Bronchial epithelial cell (primary cell): Measurements from ENCODE around the gene SPEF2. TPM values are rescaled to one million over a fixed set of nuclear protein-coding genes. Genes with fewer than 3 reads are reported as not detected.
A peak's percentile ranks its signal among the peaks of the same experiment; 100 is the strongest.

Source experiments
- DNase-seq: peaks from one replicate; pipeline ENCODE4 v3.0.0-alpha.2; 2010; ENCODE audit warnings: low read depth
- FAIRE-seq: peaks from 2 replicates; lab custom pipeline; 2011; peaks lifted over from hg19 to GRCh38; lab: Jason Lieb, UNC
- H3K27me3 ChIP-seq: 2 replicates; pipeline ENCODE4 v1.5.1; 2011; ENCODE audit warnings: low read length; ENCODE audit not compliant: control insufficient read depth, insufficient read depth
- H3K36me3 ChIP-seq: 2 replicates; pipeline ENCODE4 v1.5.1; 2011; ENCODE audit warnings: low read length; ENCODE audit not compliant: control insufficient read depth, insufficient read depth
- H3K4me3 ChIP-seq: 2 replicates; pipeline ENCODE4 v1.5.1; 2011; ENCODE audit warnings: mild to moderate bottlenecking, low read depth, low read length, control low read depth
- total RNA-seq: library from RNA; depleted of rRNA; stranded (reverse); fragments of >200 nt; gene quantifications from 2 replicates; pipeline ENCODE4 v1.2.1, GENCODE V29; 2014
- TF ChIP-seq, protein P1 (sequence below): IDR thresholded peaks from 2 replicates; pipeline ENCODE4 v1.5.1; 2011; ENCODE audit warnings: mild to moderate bottlenecking, moderate library complexity, low read length, control low read depth, inconsistent platforms; ENCODE audit not compliant: insufficient read depth, severe bottlenecking

The SPEF2 gene
- total RNA-seq, 1 donor from 2014 or later: 1.1 TPM

DNA sequence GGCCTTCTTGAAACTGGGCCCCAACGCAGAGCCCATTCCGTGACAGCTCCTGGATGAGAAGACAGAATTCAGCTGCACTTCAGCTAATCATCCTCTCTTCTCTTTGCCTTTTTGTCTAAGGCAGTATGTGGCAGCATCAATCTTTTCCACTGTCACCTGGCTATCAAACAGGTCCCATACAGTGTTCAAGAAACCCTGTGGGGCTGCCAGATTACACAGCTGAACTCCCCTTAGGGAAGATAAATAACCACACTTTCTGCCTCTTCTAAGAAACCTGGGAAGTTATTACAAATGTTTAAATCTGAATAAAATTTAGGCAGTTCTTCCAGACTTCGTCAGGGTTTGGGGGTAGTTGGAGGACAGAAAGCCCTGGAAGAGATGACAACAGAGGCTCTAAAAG lies 61.0 kb downstream of the SPEF2 start:
- peak; percentile 47 for FAIRE-seq
- TF ChIP-seq, protein P1, sequence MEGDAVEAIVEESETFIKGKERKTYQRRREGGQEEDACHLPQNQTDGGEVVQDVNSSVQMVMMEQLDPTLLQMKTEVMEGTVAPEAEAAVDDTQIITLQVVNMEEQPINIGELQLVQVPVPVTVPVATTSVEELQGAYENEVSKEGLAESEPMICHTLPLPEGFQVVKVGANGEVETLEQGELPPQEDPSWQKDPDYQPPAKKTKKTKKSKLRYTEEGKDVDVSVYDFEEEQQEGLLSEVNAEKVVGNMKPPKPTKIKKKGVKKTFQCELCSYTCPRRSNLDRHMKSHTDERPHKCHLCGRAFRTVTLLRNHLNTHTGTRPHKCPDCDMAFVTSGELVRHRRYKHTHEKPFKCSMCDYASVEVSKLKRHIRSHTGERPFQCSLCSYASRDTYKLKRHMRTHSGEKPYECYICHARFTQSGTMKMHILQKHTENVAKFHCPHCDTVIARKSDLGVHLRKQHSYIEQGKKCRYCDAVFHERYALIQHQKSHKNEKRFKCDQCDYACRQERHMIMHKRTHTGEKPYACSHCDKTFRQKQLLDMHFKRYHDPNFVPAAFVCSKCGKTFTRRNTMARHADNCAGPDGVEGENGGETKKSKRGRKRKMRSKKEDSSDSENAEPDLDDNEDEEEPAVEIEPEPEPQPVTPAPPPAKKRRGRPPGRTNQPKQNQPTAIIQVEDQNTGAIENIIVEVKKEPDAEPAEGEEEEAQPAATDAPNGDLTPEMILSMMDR: no peak
- no peak overlapping the region for H3K4me3 ChIP-seq
- no peaks in the 10 kb centered on the region for H3K36me3 ChIP-seq
- H3K27me3 ChIP-seq: no peaks in the 10 kb centered on the region
- no peak for DNase-seq

DNA sequence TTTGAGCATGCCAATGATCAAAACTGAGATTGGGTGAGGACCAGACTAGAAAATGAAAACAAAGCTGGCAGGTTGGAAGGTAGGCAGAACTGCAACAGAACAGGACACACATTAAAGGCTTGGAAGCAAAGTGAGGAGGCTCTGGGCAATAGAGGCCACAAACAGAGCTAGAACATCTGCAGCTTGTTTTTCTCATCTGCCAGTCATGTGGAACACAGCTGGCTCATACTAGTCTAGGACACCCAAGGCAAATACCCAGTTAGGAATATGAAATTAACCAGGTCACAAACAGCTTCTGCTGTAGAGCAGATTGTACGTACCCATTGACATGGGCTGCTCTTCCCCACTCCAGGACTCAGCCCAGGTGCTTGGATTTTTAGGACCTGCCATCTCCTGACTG lies 61.7 kb downstream of the SPEF2 start:
- no peaks in the 10 kb centered on the region for H3K27me3 ChIP-seq
- TF ChIP-seq, protein P1: no peak
- no peak for DNase-seq
- no peaks in the 10 kb centered on the region for H3K36me3 ChIP-seq
- no peak for FAIRE-seq
- no peak overlapping the region for H3K4me3 ChIP-seq

DNA sequence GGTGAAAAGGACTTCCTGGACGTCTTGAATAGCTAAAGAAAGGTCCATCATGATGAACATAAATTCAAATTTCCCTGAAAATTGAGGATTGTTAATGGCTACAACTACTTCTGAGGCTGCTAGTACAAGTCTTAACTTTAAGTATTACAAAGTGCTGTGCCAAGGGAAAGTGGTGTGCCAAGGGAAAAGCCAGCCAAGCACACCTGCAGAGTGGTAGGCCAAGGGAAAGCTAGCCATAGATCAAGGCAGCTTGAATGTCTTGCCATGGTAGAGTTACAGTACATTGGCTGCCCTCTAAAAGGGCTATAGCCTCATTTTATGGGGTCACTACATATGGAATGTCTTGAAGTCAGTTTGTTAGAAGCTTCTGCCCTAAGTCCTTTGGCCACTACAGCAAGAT lies 64.2 kb downstream of the SPEF2 start:
- TF ChIP-seq, protein P1: no peak
- no peaks in the 10 kb centered on the region for H3K27me3 ChIP-seq
- no peak overlapping the region for H3K4me3 ChIP-seq
- H3K36me3 ChIP-seq: no peaks in the 10 kb centered on the region
- no peak for DNase-seq
- FAIRE-seq: no peak

DNA sequence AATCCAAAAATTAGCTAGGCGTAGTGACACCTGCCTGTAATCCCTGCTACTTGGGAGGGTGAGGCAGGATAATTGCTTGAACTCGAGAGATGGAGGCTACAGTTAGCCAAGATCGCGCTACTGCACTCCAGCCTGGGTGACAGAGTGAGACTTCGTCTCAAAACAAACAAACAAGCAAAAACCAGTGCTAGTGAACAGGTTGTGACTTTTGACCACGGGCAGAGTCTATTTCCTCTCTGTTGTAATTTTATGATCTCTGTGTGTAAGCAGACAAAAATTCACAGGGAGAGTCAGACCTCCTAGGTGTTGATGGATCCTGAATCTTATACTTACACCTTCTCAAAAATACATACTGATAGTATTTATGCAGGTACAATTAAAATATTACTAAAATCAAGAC lies 65.8 kb downstream of the SPEF2 start:
- no peak for FAIRE-seq

DNA sequence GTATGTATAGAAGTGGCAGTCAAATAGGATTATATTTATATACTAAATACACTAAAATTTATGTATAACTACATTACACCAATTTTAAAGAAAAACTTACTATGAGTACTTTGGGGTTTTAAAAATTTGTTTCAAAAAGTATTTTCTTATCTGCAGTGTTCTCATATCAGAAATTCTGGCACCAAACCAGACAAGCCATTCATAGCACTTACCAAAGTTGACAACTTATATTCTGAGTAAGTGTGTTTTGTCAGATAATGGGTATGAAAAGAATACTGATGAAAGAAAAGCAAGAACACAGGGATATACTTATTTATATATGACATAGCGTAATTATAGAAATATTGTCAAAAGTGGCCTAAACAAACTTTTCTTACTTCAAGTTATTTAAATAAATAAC lies 67.5 kb downstream of the SPEF2 start:
- no peaks in the 10 kb centered on the region for H3K27me3 ChIP-seq
- H3K36me3 ChIP-seq: no peaks in the 10 kb centered on the region
- H3K4me3 ChIP-seq: no peak overlapping the region
- FAIRE-seq (no peak), DNase-seq (no peak)
- TF ChIP-seq, protein P1: no peak

More for the DNA sequence above, 65.8 kb downstream of the SPEF2 start:
- Histone ChIP-seq H3K27me3 (no peaks in the 10 kb centered on the region), H3K4me3 (no peak overlapping the region), H3K36me3 (no peaks in the 10 kb centered on the region)
- DNase-seq: no peak
- TF ChIP-seq, protein P1: no peak

DNA sequence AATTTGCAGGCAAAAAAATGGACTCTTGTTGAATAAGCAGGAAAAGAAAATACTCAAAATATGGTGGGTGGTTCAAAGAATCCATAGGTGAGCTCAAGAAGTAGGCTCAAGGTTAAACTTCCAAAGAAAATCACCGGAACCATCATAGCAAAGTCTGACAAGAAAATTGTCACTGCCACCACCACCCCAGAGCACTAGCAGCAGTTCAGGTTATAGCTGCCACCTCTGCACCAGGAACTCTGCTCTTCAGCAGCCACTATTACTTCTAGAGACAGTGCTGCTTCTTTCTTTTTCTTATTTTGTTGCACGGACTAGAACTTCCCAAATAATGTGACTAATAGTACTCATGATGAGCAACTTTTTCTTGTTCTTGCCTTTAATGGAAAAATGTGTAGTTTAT lies 70.3 kb downstream of the SPEF2 start:
- H3K27me3 ChIP-seq: no peaks in the 10 kb centered on the region
- H3K4me3 ChIP-seq: no peak overlapping the region
- no peak for DNase-seq
- TF ChIP-seq, protein P1: no peak
- no peak for FAIRE-seq
- H3K36me3 ChIP-seq: no peaks in the 10 kb centered on the region
